Retinal pigment epithelial cell (primary cell): ENCODE measurements around the gene RNU6-1.

Source experiments
- DNase-seq: peaks from one replicate; pipeline ENCODE4 v3.0.0-alpha.2; 2010; ENCODE audit warnings: low read depth
- H3K4me3 ChIP-seq: 2 replicates; pipeline ENCODE4 v1.5.1; 2011; ENCODE audit warnings: mild to moderate bottlenecking, low read length, control low read depth, moderate library complexity
- TF ChIP-seq, protein P1 (sequence below): conservative IDR thresholded peaks from 2 replicates; pipeline ENCODE4 v1.5.1; 2011; ENCODE audit warnings: low read depth, low read length, control low read depth, inconsistent platforms

Gene RNU6-1

GRCh38 chr15:67824976-67825880 lies 14.6 kb downstream of the RNU6-1 start, which contains the start of gene SKOR1:
SKOR1 (plus strand) TSS chr15:67825509; CDS start chr15:67825603, 94 bp downstream.
- TF ChIP-seq, protein P1, sequence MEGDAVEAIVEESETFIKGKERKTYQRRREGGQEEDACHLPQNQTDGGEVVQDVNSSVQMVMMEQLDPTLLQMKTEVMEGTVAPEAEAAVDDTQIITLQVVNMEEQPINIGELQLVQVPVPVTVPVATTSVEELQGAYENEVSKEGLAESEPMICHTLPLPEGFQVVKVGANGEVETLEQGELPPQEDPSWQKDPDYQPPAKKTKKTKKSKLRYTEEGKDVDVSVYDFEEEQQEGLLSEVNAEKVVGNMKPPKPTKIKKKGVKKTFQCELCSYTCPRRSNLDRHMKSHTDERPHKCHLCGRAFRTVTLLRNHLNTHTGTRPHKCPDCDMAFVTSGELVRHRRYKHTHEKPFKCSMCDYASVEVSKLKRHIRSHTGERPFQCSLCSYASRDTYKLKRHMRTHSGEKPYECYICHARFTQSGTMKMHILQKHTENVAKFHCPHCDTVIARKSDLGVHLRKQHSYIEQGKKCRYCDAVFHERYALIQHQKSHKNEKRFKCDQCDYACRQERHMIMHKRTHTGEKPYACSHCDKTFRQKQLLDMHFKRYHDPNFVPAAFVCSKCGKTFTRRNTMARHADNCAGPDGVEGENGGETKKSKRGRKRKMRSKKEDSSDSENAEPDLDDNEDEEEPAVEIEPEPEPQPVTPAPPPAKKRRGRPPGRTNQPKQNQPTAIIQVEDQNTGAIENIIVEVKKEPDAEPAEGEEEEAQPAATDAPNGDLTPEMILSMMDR, result no peak
- H3K4me3 ChIP-seq, result no peak within 1 kb of the TSS
- DNase-seq, result no peak

DNA sequence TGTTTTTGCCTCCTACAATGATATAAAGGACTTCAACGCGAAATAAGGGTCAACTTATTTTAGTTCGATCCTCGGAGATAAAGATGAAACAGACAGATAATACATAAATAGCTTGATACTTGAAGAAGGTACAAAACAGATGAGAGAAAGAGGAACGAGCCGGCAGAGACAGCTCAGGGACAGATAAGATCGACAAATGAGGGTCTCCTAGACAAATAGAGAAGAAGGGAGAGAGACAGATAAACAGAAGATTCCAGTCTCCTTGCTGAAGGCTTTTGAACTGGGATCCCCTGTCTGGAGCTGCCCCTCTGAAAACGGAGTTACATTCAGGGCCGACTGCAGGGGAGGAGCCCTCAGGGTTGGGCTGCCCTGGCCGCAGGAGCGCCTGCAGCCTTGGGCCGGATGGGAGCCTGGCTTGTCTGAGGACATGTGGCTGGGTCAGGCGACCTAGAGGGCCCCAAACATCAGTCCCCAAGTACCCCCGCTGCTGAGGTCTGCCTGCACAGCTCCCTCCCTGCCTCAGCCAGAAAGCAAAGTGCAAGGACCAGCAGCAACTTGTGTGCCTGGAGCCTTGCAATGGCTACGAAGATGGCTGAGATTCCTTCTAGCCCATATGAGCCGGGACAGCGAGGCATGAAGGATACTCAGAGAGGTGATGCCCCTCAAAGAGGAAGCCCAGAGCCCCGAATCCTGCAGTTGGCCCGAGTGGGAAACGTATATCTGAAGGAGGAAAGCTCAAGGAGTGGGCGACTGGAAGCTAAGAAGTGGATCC lies 15.5 kb downstream of the RNU6-1 start:
- TF ChIP-seq, protein P1, result no peak
- H3K4me3 ChIP-seq, result no peak overlapping the region
- DNase-seq, result no peak

- H3K4me3 ChIP-seq, result no peak overlapping the region
These were observed 16.3 kb downstream of the RNU6-1 start for GRCh38 chr15:67823314-67824196.

DNA sequence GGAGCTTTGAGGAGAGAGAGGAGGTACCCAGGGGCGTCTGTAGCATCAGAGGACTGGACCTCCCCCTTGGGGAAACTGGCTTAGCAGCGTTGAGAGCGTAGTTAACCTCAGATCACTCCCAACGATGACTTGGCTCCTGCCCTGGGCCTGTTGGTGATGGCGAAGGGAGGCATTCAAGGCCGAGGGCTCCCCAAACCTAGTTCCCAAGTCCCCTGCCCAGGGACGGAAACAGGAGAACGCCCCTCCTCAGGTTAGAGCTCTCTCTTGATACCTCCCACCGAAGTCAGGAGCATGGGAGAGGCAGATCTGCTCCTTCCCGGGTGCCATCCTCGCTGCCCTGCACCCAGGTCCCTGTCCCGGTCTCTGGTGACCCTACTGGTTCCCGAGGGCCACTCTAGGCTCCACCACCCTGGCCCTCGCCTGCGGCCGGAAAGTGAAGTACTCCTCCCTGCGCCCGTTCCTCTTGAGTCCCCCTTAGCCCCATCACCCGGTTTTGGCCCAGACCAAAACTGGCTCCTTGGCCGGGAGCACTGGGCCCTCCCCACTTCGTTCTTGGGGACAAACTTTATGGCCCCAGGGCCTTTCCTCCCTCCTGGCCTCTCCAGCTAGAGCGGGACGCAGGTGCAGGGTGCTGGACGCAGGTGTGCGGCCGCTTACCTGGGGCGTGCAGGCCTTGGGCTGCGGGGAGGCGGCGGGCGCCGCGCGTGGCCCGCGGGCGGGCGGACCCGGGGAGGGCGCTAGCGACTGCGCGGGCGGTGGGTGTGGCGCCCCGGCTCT lies 17.1 kb downstream of the RNU6-1 start:
- TF ChIP-seq, protein P1, result no peak
- DNase-seq, result no peak
- H3K4me3 ChIP-seq, result no peak overlapping the region

More at GRCh38 chr15:67823314-67824196, 16.3 kb downstream of the RNU6-1 start:
- DNase-seq, result no peak
- TF ChIP-seq, protein P1, result no peak

DNA sequence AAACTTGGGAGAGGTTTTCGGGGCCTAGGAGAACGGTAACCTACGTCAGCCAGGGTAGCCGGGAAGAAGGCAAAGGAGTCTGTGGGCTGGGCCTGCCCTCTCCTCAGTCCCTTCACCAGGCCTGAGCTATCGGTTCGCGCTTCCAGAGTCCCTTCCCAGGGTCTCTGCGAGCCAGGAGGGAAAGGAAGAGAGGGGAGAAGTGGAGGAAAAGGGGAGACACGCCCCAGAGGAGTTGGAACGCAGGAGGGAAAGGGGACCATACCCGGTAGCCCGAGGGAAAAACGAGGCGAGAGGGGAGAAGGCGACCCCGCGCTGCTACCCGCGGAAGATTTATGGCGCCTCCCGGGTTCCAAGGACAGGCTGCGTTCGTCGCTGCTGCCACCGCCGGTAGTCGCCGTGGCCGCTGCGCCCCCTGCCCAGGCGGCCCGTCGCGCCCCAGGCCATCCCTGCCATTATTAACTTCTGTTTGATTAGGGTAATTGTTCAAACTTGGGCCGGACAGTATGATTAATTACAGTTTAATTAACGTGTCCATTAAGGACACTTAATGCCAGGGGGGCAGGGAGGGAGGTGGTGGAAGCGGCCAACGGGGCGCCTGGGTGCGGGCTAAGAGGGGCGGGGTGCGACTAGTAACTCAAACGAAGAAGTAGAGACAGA lies 17.9 kb downstream of the RNU6-1 start:
- TF ChIP-seq, protein P1, result no peak
- DNase-seq, result no peak
- H3K4me3 ChIP-seq, result no peak overlapping the region
